Measurements from ENCODE around the gene TPST1.

DNA sequence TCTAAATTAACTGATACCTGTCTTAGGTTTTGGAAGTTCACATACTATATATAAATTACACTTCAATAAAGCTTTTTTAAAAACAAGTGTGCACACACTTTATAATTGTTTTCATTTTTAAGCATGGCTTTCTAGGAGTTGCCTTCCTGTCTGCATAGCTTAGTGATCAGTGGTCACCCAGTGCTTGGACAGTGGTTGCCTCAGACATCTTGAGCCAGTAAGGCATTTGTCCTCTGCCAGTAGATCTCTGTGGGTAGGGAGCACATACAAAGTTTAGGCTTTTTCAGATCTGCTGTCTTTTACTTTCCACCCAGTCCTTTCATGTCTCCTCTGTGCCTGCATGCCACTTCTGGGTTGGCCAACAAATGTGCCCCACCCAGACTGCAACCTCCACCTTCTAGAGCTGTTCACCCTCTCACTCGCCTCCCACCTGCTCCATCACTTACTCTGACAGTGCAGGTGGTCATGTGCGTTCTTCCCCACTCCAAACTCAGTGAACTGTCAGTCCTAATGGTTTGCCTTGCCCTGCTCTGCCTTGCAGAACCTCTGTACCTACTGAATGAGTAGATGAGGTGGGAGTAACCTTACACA is 31.7 kb downstream of the TPST1 start:
- TF ChIP-seq, protein P1, sequence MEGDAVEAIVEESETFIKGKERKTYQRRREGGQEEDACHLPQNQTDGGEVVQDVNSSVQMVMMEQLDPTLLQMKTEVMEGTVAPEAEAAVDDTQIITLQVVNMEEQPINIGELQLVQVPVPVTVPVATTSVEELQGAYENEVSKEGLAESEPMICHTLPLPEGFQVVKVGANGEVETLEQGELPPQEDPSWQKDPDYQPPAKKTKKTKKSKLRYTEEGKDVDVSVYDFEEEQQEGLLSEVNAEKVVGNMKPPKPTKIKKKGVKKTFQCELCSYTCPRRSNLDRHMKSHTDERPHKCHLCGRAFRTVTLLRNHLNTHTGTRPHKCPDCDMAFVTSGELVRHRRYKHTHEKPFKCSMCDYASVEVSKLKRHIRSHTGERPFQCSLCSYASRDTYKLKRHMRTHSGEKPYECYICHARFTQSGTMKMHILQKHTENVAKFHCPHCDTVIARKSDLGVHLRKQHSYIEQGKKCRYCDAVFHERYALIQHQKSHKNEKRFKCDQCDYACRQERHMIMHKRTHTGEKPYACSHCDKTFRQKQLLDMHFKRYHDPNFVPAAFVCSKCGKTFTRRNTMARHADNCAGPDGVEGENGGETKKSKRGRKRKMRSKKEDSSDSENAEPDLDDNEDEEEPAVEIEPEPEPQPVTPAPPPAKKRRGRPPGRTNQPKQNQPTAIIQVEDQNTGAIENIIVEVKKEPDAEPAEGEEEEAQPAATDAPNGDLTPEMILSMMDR (IDR thresholded peaks at IDR 0.05): no peak
- no peak for TF ChIP-seq POLR2A (IDR thresholded peaks at IDR 0.05)
